DLD1 (cell line): ENCODE data around the gene SAG.

Experiments
- in situ Hi-C: cut with HindIII; loops from 2 replicates; pipeline ENCODE4 v1.10.0; 2017; ENCODE audit warnings: low sequenced_read_pairs

SAG gene

DNA sequence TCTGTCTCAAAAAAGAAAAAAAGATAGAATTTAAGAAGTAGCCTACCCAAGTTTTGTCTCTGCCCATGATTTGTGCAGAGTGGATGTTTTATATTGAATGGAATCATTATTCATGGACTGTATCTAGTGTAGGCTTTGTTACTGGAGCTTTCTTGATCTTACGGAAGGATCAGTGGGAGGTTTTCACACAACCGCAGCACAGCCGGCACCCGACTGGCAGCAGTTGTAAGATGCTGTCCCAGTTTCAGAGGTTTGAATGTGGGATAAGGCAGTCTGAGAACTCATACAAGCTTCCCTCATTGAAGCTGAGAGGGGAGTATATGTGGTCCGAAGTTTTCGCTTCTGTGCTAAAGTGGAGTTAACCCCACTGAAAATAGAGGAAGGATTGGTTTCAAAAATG lies 19.7 kb upstream of the SAG start:
- in situ Hi-C loops: loop anchor here (5.0 kb wide), 1 partner anchor 59 kb away; no protein-coding TSS in a partner anchor

DNA sequence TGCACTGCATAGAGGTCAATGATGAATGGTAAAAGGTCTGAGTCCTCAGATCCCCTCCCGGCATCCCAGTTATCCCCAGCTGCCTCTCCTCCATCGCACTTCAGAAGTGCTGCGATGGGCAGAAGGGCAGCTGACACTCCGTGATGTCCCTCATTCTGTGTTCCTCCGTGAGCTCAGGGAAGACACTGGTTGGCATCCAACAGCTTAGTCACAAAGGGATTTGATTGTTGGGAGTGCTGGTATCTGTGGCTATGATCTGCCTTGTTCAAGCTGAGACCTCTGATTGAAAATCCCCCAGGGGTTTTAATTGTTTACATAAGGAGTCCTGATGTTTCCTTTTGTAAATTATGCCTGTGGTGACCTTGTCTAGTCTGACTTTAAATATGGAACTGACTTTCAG lies 19.0 kb upstream of the SAG start:
- in situ Hi-C loops: loop anchor here (5.0 kb wide), 1 partner anchor 59 kb away; no protein-coding TSS in a partner anchor

DNA sequence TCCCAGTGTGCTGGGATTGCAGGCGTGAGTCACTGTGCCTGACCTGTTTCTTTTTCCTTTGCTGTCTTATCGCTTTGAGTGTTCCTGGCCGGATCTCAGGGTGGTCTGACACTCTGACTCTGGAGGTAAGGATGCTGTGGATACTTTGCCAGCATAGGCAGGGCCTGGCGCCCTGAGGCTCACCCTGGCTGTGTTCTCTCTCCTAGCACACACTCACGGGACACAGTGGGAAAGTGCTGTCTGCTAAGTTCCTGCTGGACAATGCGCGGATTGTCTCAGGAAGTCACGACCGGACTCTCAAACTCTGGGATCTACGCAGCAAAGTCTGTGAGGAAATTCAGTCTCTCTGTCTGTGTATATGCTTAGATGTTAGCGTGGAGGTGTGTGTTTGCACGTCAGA lies 18.0 kb upstream of the SAG start:
- in situ Hi-C loops: loop anchor here (5.0 kb wide), 1 partner anchor 58 kb away; no protein-coding TSS in a partner anchor

DNA sequence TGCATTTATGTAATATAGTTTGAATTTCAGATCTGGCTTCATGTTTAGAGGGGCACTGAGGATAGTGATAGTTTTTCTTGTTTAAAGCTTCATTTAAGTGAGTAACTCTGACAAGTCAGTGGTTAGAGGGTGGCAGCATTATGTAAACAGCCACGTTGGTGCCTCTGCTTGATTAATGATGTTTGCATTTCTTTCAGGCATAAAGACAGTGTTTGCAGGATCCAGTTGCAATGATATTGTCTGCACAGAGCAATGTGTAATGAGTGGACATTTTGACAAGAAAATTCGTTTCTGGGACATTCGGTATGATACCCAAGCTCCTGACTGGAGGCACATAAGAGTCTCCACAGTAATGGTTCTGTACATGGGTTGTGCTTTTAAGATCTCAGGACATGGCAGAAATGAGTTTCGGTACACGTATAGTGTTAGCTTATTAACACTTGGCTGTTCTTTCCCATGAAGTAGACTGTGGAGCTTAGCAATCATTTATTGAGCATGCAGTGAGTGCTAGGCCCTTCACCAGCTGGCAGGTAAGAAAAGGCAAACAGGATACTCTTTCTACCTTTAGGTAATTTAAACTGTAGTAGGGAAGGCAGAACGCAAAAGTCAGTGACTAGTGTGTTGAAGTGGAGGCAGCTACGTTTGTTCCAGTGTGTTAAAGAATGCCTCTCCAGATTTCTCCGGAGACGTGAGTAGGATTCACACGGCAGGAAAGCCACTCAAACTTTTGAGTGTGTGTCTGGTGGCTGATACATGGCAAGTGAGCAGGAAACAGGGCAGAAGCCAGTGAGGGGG lies 17.4 kb upstream of the SAG start:
- in situ Hi-C loops: no loop called here

DNA sequence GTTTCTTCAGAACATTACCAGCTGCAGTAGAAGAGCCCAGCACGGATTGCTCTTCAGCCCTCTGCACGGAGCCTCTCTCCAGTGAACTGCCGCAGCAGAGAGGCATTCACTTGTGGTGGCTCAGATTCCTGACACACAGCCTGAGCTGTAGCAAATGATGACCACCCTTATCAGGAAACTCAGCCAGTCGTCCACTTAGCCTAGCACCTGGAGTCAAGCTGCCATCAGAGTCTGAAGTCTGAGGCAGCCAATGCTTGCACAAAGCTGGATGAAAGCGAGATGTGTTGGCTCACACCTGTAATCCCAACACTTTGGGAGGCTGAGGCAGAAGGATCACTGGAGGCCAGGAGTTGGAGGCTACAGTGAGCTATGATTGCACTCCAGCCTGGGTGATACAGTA lies 11.7 kb upstream of the SAG start:
- in situ Hi-C loops: no loop called here

DNA sequence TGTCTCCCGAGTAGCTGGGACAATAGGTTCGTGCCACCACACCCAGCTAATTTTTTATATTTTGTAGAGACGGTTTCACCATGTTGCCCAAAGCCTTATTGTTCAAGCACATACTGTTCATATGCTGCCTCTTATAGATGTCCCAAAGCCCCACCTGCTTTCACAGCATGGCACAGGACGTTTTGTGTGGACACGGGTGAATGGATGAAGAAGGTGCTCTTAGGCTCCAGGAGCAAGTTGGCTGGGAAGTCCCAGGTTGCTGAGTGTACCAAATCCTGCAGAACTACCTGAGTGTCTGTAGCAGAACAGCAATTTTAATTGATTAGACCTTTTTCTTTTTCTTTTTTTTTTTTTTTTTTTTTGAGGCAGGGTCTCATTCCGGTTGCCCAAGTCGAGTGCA lies 10.5 kb upstream of the SAG start:
- in situ Hi-C loops: no loop called here

DNA sequence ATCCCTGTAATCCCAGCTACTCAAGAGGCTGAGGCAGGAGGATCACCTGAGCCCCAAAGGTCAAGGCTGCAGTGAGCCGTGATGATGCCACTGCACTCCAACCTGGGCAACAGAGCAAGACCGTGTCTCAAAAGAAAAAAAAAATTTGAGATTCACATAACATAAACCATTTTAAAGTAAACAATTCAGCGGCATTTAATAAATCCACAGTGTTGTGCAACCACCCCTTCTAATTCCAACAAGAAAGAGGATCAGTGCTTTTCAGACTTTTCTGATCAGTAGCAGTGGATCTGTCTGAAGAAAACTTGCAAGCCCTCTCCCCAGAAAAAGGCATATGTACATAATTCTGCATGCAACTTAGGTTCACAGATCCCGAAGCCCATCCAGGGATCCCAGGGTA lies 7.2 kb upstream of the SAG start:
- in situ Hi-C loops: no loop called here

DNA sequence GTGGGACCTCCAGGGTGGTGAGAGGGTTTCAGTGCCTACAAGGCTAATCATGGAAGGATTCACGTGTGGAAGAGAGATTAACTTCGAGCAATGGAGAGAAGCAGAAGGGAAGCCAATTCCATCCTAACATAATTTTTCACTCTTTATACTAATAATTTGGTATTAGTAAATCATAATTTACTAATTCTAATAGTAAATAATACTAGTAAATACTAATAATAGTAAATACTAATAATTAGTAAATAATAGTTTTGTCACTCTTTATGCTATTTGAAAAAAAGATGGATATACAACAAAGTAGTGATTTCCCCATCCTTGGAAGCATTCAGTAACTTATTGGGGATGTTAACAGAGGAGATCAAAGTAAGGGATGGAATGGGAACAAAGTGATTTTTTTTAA lies 6.4 kb upstream of the SAG start:
- in situ Hi-C loops: no loop called here

DNA sequence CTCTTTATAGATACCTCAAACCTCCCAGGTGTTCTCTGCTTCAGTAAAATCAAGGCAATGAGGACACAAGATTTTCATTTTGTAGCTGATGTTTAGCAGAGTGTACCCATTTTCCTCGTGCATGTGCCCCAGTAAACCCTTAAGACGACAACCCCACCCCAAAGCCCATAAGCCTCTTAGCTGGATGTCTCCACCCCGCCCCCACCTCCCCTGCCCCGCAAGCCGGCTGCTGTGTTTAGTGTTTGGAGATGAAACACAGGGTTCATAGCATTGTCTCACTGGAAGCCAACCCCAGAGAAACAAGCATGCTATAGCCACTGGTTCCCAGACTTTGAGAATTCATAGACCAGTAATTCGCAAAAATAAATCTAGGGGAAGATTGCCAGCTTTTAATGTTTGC lies 5.8 kb upstream of the SAG start:
- in situ Hi-C loops: no loop called here

DNA sequence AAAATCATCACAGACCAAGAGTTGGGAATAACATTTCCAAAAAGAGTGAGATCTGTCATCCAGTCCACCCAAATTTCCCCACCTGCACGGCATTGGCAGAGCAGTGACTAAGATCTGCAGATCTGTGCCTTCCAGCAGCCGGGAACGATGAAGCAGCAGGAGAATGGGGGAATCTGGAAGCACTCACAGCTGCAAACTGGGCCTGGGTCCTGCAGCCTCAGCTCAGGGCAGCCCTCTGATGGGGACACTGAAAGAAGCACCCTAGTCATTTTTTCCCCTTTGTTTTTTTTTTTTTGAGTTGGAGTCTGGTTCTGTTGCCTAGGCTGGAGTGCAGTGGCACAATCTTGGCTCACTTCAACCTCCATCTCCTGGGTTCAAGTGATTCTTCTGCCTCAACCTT lies 4.4 kb upstream of the SAG start:
- in situ Hi-C loops: no loop called here

DNA sequence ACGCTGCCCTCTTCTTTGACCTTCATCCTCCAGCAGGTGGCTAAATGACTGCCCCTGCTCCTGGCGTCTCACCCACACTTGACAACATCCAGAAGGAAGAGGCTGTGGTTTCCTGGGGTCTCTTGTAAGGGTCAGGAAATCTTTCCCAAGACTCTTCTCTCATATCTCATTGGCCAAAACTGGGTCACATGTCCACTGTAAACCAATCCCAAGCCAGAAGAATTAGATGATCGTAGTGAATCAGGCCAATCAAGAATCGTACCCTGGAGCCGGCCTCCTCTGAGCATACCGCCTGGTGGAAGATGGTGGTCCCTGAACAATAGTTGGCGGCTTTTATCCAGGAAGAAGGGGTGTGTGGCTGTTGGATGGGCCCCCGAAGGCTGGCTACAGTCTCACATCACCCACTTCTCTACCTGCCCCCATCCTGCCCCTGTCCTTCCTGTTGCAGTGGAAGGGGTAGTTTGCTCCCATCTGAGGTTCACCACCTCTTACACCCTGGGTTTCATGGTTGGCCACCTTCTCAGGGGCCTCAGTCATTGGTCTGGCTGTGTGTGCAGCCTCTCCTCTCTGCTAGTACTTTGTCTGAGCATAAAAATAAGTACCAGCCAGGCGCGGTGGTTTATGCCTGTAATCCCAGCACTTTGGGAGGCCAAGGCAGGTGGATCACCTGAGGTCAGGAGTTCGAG lies 3.8 kb downstream of the SAG start:
- in situ Hi-C loops: no loop called here

DNA sequence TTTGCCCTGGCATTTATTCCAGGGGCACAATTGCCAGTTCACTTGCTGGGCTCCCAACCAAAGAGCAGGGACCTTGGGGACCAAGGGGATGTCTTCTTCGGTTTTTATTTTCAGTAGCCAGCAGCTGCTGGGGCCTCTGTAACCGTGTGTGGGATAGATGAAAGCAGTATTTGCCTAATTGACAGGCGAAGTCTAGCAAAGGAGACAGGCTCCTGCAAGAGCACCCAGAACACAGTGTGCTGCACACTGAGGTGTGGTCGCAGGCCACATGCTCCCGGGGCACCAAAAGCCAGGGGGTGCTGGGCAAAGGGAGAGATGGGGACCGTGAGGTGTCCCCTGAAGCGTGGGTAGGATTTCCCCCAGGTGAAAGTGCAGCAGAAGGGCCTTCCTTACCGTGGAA lies 5.3 kb downstream of the SAG start:
- in situ Hi-C loops: no loop called here

DNA sequence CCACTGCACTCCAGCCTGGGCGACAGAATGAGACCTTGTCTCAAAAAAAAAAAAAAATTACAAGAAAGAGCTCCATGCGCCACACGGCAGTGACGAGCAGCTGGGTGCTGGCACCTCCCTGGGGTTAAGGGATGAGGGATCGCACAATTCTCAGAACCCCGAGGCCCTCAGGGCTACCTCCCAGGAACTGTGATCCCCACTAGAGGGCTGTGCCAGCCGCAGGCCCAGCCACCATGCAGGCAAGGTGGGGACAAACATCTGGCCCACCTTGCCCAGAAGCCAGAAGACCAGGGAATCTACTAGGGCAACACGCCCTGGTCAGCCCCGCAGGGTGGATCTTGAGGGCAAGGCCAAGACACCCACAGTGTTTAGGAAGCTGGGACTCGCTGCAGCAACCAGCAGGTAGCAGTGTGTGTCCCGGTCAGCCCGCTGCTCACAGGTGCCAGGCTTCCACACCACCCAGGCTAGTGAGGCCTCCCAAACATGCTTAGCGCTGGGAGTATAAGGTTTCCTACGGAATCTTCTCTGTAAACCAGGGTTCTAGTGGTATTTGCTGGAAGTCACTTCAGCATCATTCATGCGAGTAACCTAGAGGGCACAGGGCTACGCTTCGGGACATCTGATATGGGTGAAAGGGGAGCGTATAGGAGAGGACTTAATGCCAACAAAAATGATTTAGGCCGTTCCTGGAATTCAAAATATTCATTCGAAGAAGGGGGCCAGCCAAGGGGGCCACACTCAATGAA lies 6.7 kb downstream of the SAG start:
- in situ Hi-C loops: no loop called here

DNA sequence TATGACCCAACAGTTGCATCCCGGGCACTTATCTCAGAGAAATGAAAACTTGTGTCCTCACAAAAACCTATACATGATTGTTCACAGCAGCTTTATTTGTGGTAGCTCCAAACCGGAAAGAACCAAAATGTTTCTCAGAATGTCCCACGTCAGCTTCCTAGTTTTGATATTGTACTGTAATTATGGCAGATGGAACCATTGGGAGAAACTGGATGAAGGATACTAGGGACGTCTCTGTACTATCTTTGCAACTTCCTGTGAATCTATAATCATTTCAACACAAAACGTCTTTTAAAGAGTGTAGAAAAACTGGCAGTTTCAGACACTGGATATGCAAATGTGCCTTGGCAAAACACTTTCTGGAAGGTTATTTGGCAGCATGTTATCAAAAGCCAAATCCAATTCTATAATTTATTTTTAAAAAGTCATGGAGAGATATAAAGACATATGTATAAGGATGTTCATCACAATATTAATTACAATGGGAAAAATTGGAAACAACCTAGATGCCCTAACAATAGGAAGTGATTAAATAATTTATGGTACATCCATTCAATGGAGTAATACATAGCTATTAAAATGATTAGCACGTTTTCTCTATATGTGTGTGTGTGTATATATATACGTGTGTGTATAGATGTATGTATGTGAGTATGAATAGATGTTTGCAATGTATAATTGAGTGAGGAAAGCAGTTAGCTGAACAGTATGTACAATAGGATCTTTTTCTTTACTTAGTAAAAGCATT lies 9.8 kb downstream of the SAG start:
- in situ Hi-C loops: no loop called here

DNA sequence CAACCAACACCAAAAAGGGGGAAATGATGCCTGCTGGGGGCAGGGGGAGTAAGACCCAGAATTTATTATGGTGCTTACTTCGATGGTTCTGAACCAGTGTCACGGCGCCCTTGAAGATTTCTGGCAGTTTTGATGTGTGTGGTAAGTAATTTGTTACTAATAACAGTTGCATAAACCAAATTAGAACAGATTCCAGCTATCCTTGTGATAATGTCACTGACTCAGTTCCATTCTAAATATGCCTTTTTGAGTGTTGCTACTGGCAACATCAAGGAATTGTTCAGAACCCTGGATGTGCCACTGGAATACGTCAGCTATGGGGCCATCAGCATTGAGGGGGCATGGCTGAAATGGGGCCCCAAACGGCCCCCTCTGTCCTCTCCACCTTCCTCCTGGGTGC lies 11.6 kb downstream of the SAG start:
- in situ Hi-C loops: no loop called here

DNA sequence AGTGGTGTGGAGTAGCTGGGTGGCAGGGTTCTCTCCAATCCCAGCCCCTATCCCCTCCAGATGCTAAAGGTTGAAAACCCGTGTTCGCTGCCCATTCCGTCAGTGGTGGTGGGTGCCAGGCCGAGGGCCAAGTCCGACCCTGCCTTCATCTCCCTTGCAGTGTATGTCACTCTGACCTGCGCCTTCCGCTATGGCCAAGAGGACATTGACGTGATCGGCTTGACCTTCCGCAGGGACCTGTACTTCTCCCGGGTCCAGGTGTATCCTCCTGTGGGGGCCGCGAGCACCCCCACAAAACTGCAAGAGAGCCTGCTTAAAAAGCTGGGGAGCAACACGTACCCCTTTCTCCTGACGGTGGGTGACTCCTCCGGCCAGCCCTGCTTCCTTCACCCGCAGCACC lies 12.9 kb downstream of the SAG start:
- in situ Hi-C loops: no loop called here

DNA sequence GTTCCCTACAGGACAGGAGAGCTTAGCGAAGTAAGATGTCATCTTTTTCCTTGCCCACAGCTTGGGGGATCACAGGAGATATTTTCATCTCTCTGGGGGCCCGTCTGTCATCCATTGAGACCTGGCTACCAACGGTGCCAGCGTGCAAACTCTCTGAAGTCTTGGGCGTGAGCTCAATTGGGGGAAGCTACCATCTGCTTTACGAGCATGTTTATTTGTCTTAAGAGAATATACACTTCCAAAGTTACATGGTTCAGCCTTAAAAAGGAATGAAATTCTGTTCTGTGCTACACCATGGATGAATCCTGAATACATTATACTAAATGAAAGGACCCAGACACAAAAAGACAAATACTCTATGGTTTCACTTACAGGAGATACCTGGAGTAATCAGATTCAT lies 13.6 kb downstream of the SAG start:
- in situ Hi-C loops: no loop called here

DNA sequence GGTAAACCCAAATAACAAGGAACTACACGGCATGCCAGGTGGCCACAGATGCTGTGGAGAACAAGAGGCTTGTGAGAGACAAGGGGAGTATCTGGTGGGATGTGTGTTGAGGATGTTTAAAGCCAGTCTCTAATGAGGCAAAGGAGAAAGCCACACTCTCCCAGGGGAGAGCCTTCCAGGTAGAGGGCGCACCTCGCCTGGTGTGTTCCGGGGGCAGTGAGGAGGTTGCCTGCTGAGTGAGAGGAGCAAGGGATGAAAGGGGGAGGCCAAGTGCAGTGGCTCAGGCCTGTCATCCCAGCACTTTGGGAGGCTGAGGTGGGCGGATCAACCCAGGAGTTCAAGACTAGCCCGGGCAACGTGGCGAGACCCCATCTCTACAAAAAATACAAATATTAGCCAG lies 16.2 kb downstream of the SAG start:
- in situ Hi-C loops: no loop called here

DNA sequence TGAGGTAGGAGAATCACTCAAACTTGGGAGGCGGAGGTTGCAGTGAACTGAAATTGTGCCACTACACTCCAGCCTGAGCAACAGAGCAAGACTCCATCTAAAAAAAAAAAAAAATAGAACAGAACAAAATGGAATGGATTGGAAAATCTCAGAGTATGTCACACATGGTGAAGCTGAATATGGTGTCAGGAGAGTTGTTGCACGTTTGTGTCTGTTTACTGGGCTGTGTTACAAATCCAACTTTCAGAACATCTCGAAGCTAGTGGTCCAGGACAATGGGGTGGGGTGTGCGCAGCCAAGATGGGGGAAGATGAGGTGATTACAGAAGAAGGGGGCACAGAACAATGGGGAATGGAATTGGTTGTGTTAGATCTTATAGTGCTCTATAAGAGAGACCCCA lies 17.6 kb downstream of the SAG start:
- in situ Hi-C loops: no loop called here

DNA sequence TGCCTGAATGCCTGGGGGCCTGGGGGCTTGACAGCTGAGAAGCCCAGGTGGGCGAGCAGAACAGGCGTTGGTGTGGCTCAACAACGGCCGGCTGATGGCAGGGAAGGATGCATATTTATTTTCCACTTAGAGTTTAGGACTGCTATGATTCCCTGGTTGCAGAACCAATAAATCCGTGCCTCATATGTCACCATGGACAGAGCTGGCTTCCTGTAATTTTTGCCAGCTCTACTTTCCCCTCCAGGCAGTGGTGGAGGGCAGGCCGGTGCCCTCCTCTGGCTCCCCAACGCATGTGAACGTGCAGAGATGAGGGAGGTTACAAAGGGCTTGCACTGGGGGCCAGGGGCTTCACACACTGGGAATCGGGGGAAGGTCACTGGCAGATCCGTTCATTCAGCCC lies 18.2 kb downstream of the SAG start:
- in situ Hi-C loops: no loop called here

DNA sequence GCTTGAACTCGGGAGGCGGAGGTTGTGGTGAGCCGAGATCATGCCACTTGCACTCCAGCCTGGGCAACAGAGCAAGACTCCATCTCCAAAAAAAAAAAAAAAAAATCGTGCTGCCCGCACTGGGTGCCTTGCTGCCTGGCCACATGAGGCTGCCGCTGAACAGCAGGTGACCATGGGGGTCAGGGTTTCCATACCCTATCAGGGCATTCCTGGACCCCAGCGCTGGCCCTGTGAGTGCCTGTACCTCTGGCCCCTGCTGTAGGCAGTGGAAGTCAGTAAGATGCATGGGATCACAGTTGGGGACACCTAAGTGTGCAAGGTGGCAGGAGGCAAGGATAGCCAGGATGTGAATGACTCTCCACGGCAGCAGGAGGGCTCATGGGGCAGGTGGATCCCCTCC lies 18.9 kb downstream of the SAG start:
- in situ Hi-C loops: no loop called here
